Muscle of leg (tissue), 11 donors: ENCODE measurements around the gene REM1. TPM values are rescaled to one million over a fixed set of nuclear protein-coding genes. Genes with fewer than 3 reads are reported as not detected.
"Not testable (repeated sequence)": the region's sequence is repeated elsewhere in the genome, so short reads cannot be mapped to it uniquely, and the experiment has no call there.

Experiments used
- DNase-seq: peaks from one replicate; pipeline ENCODE4 v3.0.0; 2013
- H3K27ac ChIP-seq: one replicate; pipeline ENCODE4 v1.5.1; 2013; ENCODE audit warnings: mild to moderate bottlenecking, low read length, control low read depth
- H3K27me3 ChIP-seq: one replicate; pipeline ENCODE4 v1.6.1; 2013; ENCODE audit warnings: low read length; ENCODE audit not compliant: control insufficient read depth, insufficient read depth
- H3K36me3 ChIP-seq: one replicate; pipeline ENCODE4 v1.6.1; 2013; ENCODE audit warnings: low read length; ENCODE audit not compliant: control insufficient read depth, insufficient read depth
- H3K4me1 ChIP-seq: one replicate; pipeline ENCODE4 v1.6.1; 2013; ENCODE audit warnings: low read length; ENCODE audit not compliant: control insufficient read depth, insufficient read depth
- H3K4me3 ChIP-seq: one replicate; pipeline ENCODE4 v1.5.1; 2013; ENCODE audit warnings: low read length, control low read depth
- H3K9me3 ChIP-seq: replicated peaks from 2 replicates; pipeline ENCODE4 v1.6.1; 2013; ENCODE audit warnings: low read depth, low read length; ENCODE audit not compliant: control insufficient read depth
- WGBS: methylation state at CpG from one replicate; pipeline ENCODE4 v1.1.5; 2013; ENCODE audit warnings: missing lambda C conversion rate; ENCODE audit not compliant: insufficient coverage; 5-methylcytosine and 5-hydroxymethylcytosine counted together
- polyA plus RNA-seq, 8 donors: library from polyadenylated mRNA; unstranded; fragments of 120-200 nt; gene quantifications; one replicate each; pipeline versions ENCODE4 v1.2.1 to v1.2.3, GENCODE V29; 2013; ENCODE audit warnings: inconsistent platforms in 1 of 8, low replicate concordance in 1 of 8; ENCODE audit not compliant: insufficient read length in 8 of 8, insufficient read depth in 1 of 8
- total RNA-seq: library from RNA; stranded (reverse); fragments of 120-200 nt; gene quantifications from one replicate; pipeline ENCODE4 v1.2.4, GENCODE V29; 2013

The REM1 gene
- total and polyA plus RNA-seq, 9 donors, result 3.6 to 9.6 (median 5.6) TPM

- not testable (repeated sequence) for H3K27ac ChIP-seq, H3K4me3 ChIP-seq, DNase-seq, H3K27me3 ChIP-seq, H3K9me3 ChIP-seq
- 93% methylated on average over 4 of the region's 7 CpGs for WGBS
- Histone ChIP-seq H3K4me1 (peaks cover 15% of the 10 kb centered on the region), H3K36me3 (peaks cover 31% of the 10 kb centered on the region)
Observed at GRCh38 chr20:31521267-31521666, 46.2 kb downstream of the REM1 start.

- H3K4me1 ChIP-seq, result peaks cover 3% of the 10 kb centered on the region
- no CpG with 5 or more reads among the region's 6 CpGs for WGBS
- H3K36me3 ChIP-seq, result peaks cover 25% of the 10 kb centered on the region
- no peaks in the 10 kb centered on the region for H3K9me3 ChIP-seq
- H3K27ac ChIP-seq, result no peak overlapping the region
- H3K4me3 ChIP-seq, result no peak overlapping the region
- DNase-seq, result no peak
- H3K27me3 ChIP-seq, result no peaks in the 10 kb centered on the region
Observed at GRCh38 chr20:31522731-31523130, 47.6 kb downstream of the REM1 start.

- 85% methylated on average over 5 of the region's 8 CpGs for WGBS
- H3K4me1 ChIP-seq, result peaks cover 3% of the 10 kb centered on the region
- H3K4me3 ChIP-seq, result no peak overlapping the region
- peak; percentile 64 for DNase-seq
- no peaks in the 10 kb centered on the region for H3K9me3 ChIP-seq
- H3K27me3 ChIP-seq, result no peaks in the 10 kb centered on the region
- H3K27ac ChIP-seq, result no peak overlapping the region
- peaks cover 32% of the 10 kb centered on the region for H3K36me3 ChIP-seq
Observed at GRCh38 chr20:31523361-31524283, 48.5 kb downstream of the REM1 start.

- Histone ChIP-seq H3K4me3 (no peak overlapping the region), H3K9me3 (no peaks in the 10 kb centered on the region), H3K27ac (no peak overlapping the region), H3K4me1 (peaks cover 3% of the 10 kb centered on the region), H3K36me3 (peaks cover 46% of the 10 kb centered on the region), H3K27me3 (no peaks in the 10 kb centered on the region)
- WGBS, result 71% methylated on average over 2 of the region's 6 CpGs
- DNase-seq, result no peak
Observed at GRCh38 chr20:31527266-31527665, 52.2 kb downstream of the REM1 start.

Other genes with a start within 250 kb of the REM1 start
- gene DEFB115, start 217.6 kb upstream of the REM1 start, total RNA-seq, result not detected
- not detected for gene DEFB115, start 217.6 kb upstream of the REM1 start, polyA plus RNA-seq
- gene DEFB116, start 166.7 kb upstream of the REM1 start, total RNA-seq, result not detected
- 1 to 10 TPM in 1 of 8 donors, not detected in 7; 1.0 TPM for gene DEFB116, start 166.7 kb upstream of the REM1 start, polyA plus RNA-seq
- not detected for gene DEFB118, start 106.7 kb upstream of the REM1 start, total RNA-seq
- gene DEFB118, start 106.7 kb upstream of the REM1 start, polyA plus RNA-seq, result not detected
- gene DEFB119, start 84.7 kb upstream of the REM1 start, total RNA-seq, result not detected
- not detected for gene DEFB119, start 84.7 kb upstream of the REM1 start, polyA plus RNA-seq
- not detected for gene DEFB121, start 69.1 kb upstream of the REM1 start, total RNA-seq
- gene DEFB121, start 69.1 kb upstream of the REM1 start, polyA plus RNA-seq, result not detected
- gene DEFB123, start 34.7 kb upstream of the REM1 start, total RNA-seq, result not detected
- gene DEFB123, start 34.7 kb upstream of the REM1 start, polyA plus RNA-seq, result not detected
- gene DEFB124, start 161 bp upstream of the REM1 start, total RNA-seq, result 0.62 TPM
- 1 to 10 TPM in 4 of 8 donors, under 1 TPM in 3, not detected in 1; 0.41 to 1.7 (median 1.4) TPM for gene DEFB124, start 161 bp upstream of the REM1 start, polyA plus RNA-seq
- gene HM13, start 39.2 kb downstream of the REM1 start, total RNA-seq, result 26.4 TPM
- gene HM13, start 39.2 kb downstream of the REM1 start, polyA plus RNA-seq, result 100 to 1,000 TPM in 2 of 8 donors, 10 to 100 TPM in 6; 74.5 to 105 (median 78.8) TPM
- gene ID1, start 130.0 kb downstream of the REM1 start, total RNA-seq, result 79.2 TPM
- gene ID1, start 130.0 kb downstream of the REM1 start, polyA plus RNA-seq, result 10 to 100 TPM; 21.2 to 51.1 (median 36.0) TPM
- 11.4 TPM for gene COX4I2, start 162.6 kb downstream of the REM1 start, total RNA-seq
- gene COX4I2, start 162.6 kb downstream of the REM1 start, polyA plus RNA-seq, result 10 to 100 TPM in 3 of 8 donors, 1 to 10 TPM in 5; 7.0 to 12.5 (median 8.5) TPM
- 27.5 TPM for gene BCL2L1, start 247.6 kb downstream of the REM1 start, total RNA-seq
- gene BCL2L1, start 247.6 kb downstream of the REM1 start, polyA plus RNA-seq, result 10 to 100 TPM; 34.8 to 48.2 (median 41.3) TPM